SH-SY5Y (cell line): ENCODE results near the gene SMG9.

Source experiments
- GATA2 ChIP-seq: IDR thresholded peaks from 2 replicates; pipeline ENCODE4 v1.6.1; 2011; ENCODE audit warnings: mild to moderate bottlenecking, low read depth, low read length
- GATA3 ChIP-seq: IDR thresholded peaks from 2 replicates; pipeline ENCODE4 v1.6.1; 2011; ENCODE audit warnings: low read depth, mild to moderate bottlenecking, low read length, moderate library complexity

DNA sequence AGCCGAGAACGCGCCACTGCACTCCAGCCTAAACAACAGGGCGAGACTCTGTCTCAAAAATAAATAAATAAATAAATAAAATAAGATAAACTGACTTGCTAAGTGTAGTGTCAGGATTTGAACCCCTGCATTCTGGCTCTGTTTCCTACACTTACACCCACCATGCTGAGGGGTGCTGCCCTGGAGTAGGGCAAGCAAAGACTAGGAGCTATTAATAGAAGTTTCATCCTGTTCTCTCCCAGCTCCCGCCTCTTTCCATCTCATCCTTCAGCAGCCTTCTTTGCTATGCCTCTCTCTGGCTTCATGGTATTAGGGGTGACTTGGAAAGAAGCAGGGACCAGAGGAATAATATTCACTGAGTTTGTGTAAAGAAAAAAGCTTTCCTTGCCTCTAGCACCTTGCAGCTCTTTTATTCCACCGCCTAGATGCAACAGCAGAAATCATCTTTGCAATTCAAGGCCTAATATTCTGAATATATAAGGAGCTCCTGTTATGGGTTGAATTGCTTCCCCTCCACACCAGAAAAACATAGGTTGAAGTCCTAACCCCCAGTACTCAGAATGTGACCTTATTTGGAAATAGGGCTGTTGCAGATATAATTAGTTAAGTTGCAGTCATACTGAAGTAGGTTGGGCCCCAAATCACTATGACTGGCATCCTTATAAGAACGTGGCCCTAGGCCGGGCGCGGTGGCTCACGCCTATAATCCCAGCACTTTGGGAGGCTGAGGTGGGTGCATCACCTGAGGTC, 76.1 kb downstream of the SMG9 start:
- TF ChIP-seq GATA3 (no peak), GATA2 (no peak)
